Measurements from ENCODE around the gene ADARB1.
"Not testable (repeated sequence)": the region's sequence is repeated elsewhere in the genome, so short reads cannot be mapped to it uniquely, and the experiment has no call there.

The ADARB1 gene

DNA sequence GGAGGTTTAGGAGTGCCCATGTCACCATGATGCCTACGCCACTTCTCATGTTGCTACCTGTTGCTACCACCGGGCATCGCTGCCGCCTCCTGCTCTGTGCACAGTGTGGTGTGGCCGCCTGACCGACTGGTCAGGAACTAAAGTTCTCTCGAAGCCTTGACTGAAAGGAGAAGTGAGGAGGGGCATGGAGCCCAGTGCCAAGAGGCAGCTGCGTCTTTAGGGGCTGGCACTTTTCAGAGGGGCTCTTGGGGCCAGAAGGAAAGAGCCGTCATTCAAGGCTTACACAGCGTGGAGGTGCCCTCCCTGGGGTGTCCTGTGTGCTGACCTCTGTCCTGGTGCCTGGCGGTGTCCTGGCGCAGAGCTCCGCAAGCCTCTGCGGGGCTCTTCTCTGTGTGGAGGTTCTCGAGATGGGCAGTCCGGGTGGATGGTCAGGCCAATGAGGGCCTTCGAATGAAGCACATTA, 57.2 kb downstream of the ADARB1 start:
- FAIRE-seq, result no peak
- no peak for DNase-seq (ENCODE audit: insufficient read length, low spot score)

GRCh38 chr21:45132841-45133573, 58.6 kb downstream of the ADARB1 start:
- FAIRE-seq (no peak), DNase-seq (ENCODE audit: insufficient read length, low spot score) (no peak)

GRCh38 chr21:45133574-45134278, 59.3 kb downstream of the ADARB1 start:
- not testable (repeated sequence) for FAIRE-seq; DNase-seq (ENCODE audit: insufficient read length, low spot score)

GRCh38 chr21:45134279-45135076, 60.1 kb downstream of the ADARB1 start:
- DNase-seq (ENCODE audit: insufficient read length, low spot score), result no peak
- no peak for FAIRE-seq

GRCh38 chr21:45135122-45135521, 60.7 kb downstream of the ADARB1 start:
- DNase-seq (ENCODE audit: insufficient read length, low spot score) (no peak), FAIRE-seq (no peak)

DNA sequence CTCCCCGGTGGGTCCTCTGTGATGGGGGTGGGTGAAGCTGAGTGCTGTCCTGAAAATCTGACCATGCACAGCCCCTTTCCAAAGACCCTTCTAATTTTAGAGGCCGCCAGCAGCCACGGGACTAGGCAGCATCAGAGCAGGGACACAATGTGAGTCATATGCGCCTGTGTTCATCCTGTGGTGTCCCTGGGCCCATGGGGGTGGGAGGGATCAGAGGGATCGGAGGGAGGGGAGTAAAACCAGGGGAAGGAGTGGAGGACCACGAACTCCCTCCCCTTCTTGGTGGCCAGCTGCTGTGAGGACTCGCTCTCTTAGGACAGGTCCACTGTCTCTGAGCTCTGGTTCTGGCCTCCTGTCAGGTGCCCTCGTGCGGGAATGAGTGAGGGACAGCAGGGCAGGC, 61.5 kb downstream of the ADARB1 start:
- FAIRE-seq (no peak), DNase-seq (ENCODE audit: insufficient read length, low spot score) (no peak)

- FAIRE-seq (no peak), DNase-seq (ENCODE audit: insufficient read length, low spot score) (no peak)
These were observed 62.1 kb downstream of the ADARB1 start for GRCh38 chr21:45136500-45136899.

DNA sequence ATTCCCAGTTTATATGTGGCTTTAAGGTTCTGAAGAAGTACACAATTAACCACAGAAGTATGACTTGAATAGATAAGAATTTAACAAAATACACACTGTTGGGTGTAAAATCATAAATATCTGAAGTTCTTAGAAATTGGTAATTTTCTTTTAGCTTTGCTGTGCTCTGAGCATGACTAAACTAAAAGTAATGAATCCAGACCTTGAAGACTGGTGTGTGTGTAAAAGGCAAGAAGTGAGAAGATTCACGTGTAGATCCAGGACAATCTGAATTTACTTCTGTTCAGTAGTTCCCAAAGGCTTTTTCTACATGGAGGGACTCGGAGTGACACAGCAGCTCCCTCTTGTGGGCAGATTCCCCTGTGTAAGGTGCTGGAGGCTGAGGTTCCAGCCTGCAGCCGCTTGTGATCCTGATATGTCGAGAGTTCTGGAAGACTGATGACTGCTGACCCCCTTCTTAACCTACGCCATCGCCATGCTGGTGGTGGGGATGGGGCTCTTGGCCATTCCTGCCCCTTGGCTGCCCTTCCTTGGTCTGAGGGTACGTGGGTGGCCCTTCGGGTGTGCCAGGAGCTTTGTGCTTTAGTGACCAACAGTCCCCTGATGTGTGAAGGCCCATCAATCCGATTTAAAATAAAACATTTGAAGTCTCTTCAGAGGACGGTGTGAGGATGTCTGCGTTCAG, 62.7 kb downstream of the ADARB1 start:
- no peak for FAIRE-seq
- DNase-seq (ENCODE audit: insufficient read length, low spot score), result peak; percentile 83

DNA sequence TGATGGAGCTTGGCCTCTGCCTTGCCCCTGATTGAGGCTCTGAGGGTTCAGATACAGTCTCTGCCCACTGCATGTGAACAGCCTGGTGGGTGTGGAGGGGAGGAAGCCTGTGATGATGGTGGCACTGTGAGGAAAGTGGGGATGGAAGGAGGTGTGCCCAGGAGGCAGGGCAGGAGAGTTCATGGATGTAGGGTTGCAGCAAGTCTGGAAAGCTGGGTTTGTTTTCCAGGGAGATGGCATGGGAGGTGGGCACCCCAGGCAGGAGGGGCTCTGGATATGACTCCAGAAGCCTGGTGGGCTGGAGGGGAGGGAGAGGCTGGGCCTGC, 63.2 kb downstream of the ADARB1 start:
- DNase-seq (ENCODE audit: insufficient read length, low spot score), result no peak
- no peak for FAIRE-seq

DNA sequence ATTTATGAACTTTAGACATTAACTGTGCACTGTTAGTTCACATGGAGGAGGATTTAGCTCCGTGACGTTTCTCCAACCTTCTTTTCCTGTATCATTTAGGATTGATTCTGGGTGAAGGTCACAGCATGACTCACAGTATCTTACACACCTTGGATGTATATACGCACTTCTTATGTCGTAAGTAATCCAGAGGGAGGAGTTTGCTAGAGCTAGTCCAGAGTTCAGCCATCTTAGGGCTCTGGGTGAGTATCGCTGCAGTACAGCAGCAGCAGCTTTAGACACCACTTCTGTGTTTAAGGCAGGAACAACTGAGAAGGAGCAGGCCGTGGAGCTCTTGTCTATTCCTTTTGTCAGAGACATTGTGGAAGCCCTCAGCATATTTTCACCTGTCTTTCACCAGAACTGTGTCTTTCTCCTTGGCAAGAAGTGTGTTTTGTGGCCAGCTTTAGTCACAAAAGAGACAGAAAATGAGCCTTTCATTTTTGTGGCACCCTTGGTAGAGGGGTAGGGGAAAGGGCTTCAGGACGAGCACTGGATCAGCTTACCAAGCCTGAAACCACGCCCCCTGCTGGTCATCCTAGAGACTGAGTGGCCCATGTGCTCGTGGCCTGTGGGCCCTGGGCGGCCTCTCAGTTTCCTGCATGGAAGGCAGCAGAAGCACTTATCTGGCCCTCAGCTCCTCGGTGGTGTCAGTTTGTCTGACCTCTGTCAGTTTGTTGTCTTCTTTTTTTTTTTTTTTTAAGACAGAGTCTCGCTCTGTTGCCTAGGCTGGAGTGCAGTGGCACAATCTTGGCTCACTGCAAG, 64.0 kb downstream of the ADARB1 start:
- DNase-seq (ENCODE audit: insufficient read length, low spot score), result peak; percentile 41

GRCh38 chr21:45139003-45139360, 64.6 kb downstream of the ADARB1 start:
- DNase-seq (ENCODE audit: insufficient read length, low spot score); FAIRE-seq: not testable (repeated sequence)

More for the DNA sequence above, 64.0 kb downstream of the ADARB1 start:
- no peak for FAIRE-seq

- FAIRE-seq (no peak), DNase-seq (ENCODE audit: insufficient read length, low spot score) (no peak)
These were observed 65.1 kb downstream of the ADARB1 start for GRCh38 chr21:45139473-45139872.

DNA sequence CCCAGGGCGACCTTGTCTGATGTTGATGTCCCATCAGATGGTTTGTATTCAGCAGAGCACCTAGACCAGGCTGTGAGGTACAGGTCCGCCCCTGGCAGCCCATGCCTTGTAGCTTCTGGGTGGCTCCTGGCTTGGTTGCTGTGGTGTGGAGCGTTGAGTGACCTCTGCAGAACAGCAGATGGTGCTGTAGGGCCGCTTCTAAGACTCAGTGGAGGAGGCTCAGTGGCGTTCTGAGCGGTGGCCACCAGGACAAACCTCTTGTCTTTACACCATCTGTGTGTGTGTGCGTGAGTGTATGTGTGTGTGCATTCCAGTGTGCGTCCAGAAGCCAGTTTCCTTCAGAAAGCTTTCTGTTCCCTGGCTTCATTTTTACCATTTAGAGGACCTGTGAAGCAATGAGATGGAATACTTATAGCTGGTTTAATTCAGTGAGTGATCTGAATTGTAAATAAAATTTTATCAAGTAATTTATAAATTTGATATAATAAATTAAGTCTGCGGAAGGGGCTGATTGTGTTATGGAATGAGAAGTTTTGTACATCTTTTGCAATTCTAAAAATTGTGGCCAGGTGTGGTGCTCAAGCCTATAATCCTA, 66.1 kb downstream of the ADARB1 start:
- FAIRE-seq, result peak; percentile 62
- DNase-seq (ENCODE audit: insufficient read length, low spot score), result peak; percentile 81

DNA sequence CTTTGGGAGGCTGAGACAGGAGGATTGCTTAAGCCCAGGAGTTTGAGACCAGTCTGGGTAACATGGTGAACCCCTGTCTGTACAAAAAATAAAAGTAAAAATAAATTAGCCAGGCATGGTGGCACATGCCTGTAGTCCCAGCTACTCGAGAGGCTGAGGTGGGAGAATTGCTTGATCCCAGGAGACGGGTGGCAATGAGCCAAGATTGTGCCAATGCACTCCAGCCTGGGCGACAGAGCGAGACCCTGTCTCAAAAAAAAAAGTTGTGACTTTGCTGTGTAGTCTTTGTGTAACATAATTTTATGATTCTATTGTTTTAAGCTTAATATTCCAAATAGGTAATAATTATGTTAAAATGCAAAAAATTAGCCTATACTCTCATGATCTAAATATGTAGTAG, 66.6 kb downstream of the ADARB1 start:
- not testable (repeated sequence) for DNase-seq (ENCODE audit: insufficient read length, low spot score); FAIRE-seq

DNA sequence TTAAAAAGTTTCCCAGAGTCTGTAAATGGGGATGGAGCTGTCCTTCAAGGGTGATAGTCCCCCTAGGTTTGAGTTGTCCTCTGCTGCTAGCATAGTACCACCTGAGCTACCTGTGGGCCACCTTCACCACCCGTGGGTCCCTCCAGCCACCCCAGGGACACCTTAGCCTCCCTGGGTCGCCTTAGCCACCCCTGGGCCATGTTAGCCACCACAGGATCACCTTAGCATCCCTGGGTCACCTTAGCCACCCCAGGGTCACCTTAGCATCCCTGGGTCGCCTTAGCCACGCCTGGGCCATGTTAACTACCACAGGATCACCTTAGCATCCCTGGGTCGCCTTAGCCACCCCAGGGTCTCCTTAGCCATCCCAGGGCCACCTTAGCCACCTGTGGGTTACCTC, 67.1 kb downstream of the ADARB1 start:
- DNase-seq (ENCODE audit: insufficient read length, low spot score), result no peak
- FAIRE-seq, result no peak

- DNase-seq (ENCODE audit: insufficient read length, low spot score) (no peak), FAIRE-seq (no peak)
These were observed 68.3 kb downstream of the ADARB1 start for GRCh38 chr21:45142469-45143308.

- DNase-seq (ENCODE audit: insufficient read length, low spot score), result no peak
These were observed 69.5 kb downstream of the ADARB1 start for GRCh38 chr21:45143855-45144254.

DNA sequence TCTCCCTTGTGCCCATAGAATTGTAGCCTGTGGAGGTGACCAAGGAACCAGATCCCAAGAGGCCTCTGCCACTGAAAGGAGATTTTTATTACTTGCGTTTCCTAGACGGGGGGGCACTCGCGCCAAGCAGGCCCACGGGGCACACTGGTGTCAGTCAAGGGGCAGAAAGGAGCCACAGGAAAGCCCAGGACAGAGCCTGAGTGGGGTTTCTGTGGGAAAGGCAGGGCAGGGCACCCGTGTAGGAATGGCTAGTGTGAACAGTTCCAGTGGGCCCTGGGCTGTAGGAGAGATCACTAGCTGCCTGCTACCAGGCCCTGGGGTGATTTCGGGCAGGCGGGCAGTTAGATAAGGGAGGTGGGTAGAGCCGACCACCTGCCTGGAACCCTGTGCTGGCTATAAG, 70.8 kb downstream of the ADARB1 start:
- FAIRE-seq (no peak), DNase-seq (ENCODE audit: insufficient read length, low spot score) (no peak)

More at GRCh38 chr21:45143855-45144254, 69.5 kb downstream of the ADARB1 start:
- FAIRE-seq, result no peak

- not testable (repeated sequence) for DNase-seq (ENCODE audit: insufficient read length, low spot score); FAIRE-seq
These were observed 71.5 kb downstream of the ADARB1 start for GRCh38 chr21:45145846-45146245.

Measured in GM19239 (cell line).